HG03280 (cell line): Measurements from ENCODE around the gene ATP1B3.
"Not testable (repeated sequence)": the region's sequence is repeated elsewhere in the genome, so short reads cannot be mapped to it uniquely, and the experiment has no call there.

Experiments
- ATAC-seq: cut with Tn5 transposase; IDR thresholded peaks from one replicate; pipeline ENCODE4 v1.9.1; 2021; ENCODE audit warnings: mild to moderate bottlenecking, moderate library complexity; ENCODE audit not compliant: unreplicated experiment

ATP1B3 gene

DNA sequence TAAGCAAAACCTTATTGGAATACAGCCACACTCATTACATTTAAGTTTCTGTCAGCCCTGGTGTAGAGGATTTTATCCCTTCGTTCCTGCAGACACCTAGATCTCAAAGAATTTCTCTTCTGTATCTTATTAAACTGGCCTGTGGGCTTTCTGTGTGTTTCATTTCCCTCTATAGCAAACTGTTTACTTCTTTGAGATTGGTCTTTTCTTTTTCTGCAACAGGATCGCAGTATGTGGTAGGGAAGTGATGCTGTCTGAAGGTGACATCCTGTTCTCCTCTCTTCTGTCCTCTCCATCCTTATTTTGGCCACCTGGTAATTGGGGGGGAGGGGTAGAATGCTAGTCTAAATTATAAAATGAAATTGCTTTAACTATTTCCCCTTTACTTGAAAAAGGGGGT lies 25.5 kb downstream of the ATP1B3 start:
- no peak for ATAC-seq

DNA sequence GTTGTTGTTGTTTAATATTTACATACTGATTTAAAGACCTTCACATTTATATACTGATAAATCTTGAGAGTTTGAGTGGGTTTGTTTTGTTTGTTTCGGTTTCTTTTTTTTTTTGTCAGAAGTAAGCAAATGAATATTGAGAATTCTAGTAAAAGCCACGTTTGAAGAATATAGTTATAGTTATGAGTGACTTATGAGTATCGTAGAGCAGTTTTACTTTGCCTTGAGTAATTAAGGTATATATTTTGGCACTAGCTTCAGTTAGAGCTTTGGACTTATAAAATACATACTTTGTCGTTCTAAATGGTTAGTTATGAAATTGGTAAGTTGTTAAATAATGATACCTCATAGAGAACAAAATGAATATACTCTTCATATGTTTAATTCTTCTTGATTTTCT lies 27.8 kb downstream of the ATP1B3 start:
- no peak for ATAC-seq

DNA sequence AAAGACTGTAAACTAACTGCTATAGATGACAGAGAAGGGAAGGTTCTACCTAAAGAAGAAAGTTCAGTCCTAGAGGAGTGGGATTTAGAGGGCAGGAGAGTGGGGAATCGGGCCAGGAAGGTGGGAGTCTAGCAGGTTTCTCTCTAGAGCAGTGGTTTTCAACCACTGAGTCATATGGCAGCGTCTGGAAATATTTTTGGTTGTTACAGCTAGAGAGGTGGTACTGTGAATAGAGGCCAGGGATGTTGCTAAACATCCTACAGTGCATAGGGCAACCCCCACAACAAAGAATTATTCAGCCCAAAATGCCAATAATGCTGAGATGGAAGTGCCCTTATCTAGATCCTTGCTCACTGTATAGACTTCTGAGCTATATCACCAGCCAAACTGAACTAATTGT lies 28.7 kb downstream of the ATP1B3 start:
- no peak for ATAC-seq

DNA sequence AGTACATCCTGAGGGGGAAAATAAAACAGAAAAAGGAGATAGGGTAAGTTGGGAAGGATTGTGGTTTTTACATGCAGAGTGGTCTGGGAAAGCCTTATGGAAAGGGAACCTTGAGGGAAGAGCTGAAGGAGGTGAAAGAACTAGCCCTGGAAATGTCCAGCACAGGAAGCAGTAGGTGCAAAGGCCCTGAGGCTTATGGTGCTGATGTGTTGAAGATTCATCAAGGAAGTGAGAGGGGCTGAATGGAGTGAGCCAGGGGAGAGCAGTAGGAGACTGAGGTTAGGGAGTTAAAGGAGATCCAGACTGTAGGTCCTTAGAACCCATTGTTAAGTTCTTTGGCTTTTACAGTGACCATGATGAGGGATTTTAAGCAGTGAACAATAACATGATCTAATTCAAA lies 33.0 kb downstream of the ATP1B3 start:
- no peak for ATAC-seq

DNA sequence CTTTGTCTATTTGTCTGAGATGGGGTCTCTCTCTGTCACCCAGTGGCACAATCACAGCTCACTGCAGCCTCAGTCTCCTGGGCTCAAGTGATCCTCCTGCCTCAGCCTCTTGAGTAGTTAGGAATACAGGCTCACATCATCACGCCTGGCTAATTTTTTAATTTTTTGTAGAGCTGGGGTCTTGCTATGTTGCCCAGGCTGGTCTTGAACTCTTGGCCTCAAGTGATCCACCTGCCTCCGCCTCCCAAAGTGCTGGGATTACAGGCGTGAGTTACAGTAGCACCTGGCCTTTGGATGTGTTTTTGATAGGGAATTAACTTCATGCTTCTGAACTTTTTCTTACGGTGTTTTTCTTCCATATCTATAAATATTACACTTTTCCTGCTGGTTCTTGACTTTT lies 33.5 kb downstream of the ATP1B3 start:
- not testable (repeated sequence) for ATAC-seq

DNA sequence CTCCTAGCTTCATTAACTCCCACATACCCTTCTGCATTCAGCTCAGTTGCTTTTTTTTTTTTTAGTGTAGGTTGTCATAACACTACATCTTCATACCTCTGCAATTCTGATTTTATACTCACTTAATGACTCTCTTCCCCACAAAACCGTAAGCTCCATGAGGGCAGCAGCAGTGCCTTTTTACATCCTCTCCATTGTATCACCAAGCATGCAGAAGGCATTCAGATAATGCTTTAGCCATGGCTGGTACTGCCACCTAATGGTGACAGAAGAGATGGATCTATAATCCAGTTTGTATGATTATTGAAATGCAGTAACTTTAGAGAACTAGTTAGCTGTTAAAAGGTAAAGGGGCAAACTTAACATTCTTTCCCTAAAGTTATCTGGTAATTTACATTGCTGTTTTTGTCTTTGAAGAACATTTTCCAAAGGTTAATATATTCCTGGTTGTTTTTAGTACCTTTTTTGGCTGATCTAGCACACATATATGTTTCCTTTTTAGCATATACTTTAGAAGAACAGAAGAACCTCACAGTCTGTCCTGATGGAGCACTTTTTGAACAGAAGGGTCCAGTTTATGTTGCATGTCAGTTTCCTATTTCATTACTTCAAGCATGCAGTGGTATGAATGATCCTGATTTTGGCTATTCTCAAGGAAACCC lies 36.8 kb downstream of the ATP1B3 start:
- ATAC-seq: peak; percentile 64

DNA sequence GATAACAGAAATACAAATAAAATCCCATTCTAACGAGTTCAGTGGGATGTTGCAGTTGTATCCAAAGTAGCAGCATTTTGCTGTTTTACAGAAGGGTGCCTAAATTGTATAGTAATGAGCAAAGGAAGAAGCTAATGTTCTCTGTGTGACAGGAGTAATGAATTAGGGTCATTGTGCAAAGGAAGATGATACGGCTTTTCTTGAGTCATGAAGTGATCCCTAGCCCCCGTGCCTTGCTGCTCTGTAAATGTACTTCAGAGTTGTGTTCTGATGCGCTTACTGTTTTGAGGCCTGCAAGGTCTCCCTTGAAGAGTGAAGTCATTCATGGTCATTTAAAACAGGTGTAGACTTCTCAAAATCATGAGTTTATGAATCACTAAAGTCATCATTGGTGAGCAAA lies 37.9 kb downstream of the ATP1B3 start:
- ATAC-seq: no peak

DNA sequence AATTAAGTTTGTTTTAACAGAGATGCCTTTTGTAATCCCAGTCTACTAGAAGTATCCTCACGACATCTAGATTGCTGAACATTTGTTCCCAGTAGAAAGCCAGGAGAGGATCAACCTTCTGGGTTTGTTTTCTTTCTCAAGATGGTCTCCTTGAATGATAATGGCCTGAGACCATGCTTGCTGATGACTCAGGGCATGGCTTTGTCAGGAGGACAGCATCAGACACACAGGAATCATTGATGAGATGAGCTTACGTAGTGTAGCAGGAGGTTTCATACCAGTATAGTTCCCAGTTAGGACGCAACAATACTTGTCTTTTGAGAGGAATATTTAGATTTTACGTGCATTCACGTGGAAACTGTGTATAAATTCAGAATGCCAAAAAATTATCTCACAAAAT lies 38.6 kb downstream of the ATP1B3 start:
- ATAC-seq: no peak

DNA sequence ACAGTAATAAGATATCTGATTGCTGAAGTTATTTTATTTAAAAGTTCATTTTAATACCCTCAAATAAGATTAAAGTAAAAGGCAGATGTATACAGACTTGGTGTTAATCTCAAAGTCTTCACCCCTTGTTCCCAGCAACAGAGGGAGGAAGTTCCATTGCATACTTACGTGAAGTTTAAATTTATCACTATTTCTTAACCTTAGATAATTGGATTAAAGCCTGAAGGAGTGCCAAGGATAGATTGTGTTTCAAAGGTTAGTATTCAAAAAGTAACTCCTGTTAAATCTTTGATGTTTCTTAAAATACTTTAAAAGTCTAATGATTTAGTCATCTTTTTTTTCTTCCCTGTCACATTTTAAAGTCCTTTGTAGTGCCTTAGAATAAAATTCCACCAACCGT lies 39.3 kb downstream of the ATP1B3 start:
- no peak for ATAC-seq

DNA sequence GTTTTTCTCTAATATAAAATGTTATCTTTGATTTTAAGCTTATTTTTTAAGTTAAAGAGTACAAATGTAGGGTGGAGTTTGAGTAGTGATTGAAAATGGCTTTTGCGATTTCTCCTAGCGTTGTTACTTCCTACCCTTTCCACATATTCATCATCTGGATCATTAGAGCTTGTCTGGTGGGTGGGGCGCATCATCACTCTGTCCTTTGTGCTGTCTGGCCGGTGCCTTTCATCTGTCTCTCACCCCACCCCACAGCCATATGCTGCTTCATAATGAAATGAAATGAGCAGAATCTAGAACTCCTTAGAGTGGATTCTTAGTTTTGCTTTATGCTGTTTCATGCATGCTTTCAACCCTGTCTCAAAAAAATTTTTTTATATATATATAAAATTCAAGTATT lies 44.3 kb downstream of the ATP1B3 start:
- ATAC-seq: no peak

DNA sequence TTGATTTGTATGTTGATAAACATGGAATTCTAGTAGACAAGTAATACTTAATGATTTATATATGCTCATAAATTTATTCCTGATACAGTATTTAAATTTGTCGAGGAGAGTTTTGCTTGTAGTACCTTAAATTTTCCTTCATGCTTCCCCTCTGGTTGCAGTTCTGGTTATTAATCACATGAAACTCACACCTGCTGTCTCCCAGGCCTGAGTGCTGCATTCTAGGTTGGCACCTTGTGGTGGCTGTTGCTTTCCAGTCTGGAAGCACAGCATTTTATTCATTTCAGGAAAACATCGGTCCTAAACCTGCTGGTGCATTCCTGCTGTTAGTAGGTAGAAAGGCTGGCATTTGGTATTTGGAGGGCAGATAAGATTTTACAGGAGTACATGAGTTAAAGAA lies 44.9 kb downstream of the ATP1B3 start:
- ATAC-seq: no peak

DNA sequence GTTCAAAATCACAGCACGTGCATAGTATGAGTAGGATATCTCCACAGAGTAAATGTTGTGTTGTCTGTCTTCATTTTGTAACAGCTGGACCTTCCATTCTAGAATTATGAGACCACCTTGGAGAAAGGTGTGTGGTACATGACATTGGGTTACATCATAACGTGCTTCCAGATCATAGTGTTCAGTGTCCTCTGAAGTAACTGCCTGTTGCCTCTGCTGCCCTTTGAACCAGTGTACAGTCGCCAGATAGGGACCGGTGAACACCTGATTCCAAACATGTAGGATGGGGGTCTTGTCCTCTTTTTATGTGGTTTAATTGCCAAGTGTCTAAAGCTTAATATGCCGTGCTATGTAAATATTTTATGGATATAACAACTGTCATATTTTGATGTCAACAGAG lies 49.2 kb downstream of the ATP1B3 start:
- not testable (repeated sequence) for ATAC-seq

DNA sequence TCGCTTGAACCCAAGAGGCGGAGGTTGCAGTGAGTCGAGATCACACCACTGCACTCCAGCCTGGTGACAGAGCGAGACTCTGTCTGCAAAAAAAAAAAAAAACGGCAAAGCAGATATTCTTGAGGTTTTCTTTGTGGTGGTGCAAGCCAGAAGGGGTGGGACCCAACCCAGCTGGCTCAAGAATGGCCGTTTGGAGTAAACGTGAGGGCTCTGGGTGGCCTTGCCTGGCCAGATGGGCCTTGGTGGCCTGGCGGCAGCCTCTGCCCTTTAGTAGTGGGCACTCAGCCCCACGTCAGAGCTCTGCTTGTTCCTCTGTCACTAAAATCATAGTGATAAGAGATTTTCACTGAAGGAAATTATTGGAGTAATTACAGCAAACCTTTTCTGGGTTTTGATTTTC lies 50.5 kb downstream of the ATP1B3 start:
- ATAC-seq: no peak

DNA sequence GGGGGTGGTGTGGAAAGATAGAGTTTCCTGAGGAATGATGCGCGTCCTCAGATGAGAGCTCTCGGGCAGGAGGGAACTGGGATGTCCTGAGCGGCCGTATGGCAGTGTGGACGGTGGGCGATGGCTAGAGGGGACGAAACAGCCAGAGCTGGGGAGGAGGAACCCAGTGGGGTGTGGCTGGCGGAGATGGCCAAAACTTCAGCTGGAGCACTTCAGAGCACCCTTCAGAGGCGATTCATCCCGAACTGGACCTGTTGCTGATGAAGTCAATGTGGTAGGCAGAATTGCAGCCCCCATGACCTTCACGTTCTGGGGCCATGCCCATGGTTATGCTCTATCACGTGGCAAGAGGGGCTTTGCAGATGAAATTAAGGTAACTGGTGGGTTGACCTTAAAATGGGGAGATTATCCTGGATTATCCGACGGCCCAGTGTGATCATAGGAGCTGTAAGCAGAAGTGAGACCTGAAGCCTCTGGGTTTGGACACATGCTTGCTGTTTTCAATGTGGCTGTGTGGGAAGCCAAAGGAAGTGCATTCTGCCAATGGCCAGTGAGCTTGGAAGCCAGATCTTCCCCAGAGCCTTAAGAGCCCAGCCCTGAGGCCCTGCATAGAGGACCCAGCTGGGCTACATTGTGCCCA lies 52.3 kb downstream of the ATP1B3 start:
- ATAC-seq: no peak

DNA sequence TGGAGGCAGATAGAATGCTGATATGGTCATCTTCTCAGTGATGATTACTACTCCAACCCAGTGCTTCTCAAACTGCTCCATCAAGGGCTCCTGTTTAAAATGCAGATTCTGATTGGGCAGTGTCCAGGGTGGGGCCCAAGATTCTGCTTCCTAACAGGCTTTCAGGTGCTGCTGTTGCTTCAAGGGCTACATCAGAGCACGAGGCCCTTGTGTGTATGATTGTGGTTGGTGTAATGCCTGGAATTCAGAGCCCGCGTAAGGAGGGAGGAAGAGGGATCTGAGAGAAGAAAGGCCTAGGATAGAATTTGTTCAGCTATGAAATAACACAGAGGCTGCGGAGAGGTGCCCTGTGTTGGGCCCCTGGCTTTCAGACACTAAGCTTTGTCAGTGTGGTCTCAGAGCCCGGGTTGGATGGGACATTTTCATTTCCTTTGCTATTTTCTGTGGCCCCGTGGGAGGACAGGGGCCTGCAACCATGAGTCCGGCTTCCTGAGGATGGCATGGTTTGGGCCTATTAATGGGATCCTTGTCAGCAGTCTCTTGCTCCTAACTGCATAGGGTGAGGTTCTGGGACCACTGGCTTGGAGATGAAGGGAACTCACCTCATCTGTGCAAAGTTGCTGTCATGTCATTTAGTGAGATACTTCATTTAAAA lies 53.0 kb downstream of the ATP1B3 start:
- no peak for ATAC-seq

DNA sequence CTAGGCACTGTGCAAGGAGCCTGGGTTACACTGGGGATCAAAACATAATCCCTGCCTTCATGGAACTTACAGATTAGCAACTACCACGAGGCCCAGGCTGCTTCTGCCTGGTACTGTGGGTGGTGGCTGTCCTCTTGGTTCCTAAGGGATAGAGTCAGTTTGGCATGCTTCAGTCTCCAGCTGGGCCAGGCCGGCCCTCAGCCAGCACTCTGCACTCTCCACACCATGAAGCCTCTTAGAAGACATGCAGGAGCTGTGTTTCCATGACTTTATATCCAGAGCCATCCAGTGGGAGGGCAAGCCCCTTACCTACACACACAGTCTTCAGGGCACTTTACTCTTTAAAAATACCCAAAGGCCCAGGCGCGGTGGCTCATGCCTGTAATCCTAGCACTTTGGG lies 54.4 kb downstream of the ATP1B3 start:
- ATAC-seq: no peak

DNA sequence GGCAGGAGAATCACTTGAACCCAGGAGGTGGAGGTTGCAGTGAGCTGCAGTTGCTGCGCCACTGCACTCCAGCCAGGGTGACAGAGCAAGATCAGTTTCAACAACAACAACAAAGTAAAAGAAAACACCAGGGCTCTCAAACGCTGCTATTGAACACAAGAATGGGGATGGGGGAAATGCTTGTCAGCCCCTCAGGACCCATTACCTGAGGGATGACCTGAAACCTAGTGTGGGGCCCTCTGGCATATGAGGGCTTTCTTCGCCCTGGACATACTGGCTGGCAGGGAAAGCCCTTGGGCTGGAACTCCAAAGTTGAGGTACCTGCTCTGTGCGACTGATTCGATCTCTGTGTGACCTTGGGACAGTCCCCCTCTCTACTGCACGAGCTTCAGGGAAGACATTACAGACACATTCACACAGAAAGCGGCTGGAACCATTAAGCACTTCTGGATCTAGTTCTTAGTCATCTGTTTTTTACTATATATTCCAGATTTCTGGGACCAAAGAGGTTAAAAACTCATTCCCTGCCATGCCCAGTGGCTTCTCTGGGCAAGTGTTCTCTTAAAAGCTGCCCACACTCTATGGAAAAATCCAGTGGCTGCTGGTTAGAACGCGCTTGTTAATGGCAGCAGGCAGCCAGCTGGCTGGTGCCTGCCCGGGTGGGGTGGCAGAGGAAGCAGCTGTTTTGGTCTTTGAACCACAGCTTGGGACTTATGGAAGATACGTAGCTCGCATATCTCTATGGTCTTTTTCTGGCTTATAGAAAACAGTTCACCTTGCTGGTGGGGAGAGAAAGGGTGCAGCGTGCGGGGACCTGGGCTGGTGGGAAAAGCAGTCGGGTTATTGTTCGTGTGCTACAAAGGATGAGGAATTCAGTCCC lies 57.2 kb downstream of the ATP1B3 start:
- ATAC-seq: no peak

DNA sequence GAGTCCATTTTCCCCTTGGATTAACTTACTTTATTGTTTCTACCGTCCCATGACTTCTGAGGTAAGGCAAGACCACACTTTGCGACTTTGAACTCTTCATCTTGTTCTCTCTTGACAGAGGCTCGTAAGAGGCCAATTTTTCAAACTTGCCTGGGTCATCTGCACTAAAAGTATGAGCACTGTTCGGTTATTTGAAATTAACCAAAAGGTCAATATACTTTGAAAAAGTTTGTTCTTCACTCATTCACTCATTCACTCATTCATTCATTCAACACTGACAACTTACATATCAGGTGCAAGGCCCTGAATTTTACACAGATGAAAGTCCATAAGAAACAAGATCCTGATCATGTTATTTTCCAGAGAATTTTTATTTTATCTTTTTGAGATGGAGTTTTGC lies 57.9 kb downstream of the ATP1B3 start:
- no peak for ATAC-seq

DNA sequence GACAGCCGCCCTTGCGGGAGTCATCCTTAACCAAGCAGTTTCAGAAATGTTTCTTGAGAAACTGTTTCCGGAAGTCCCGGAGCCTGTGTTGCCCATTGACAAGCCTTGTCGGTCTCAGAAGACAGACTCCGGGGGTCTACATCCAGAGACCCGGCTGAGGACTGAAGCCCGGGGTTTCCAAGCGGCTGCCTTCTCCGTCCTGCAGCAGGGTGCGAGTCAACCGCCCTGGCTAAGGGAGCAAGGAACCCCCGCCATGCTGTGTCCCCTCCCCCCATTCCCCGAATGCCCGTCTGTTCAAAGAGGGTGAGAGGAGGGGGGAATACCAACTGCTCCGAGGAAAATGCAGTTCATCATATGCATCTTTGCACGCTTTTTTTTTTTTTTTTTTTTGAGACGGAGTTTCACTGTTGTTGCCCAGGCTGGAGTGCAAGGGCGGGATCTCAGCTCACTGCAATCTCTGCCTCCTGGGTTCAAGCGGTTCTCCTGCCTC lies 61.6 kb downstream of the ATP1B3 start:
- ATAC-seq: no peak

DNA sequence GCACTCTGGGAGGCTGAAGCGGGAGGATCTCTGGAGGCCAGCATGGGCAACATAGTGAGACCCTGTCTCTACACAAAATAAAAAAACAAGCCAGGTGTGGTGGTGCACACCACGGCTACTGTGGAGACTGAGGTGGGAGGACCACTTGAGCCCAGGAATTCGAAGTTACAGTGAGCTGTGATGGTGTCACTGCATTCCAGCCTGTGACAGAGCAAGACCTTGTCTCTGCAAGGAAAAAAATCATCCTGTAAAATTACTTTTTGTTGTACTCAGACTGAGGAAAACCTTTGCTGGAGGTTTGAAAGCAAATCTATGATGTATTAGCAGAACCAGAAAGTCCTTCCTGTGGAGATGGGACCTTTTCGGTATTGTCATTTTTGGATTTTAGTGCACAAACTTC lies 63.3 kb downstream of the ATP1B3 start:
- ATAC-seq: no peak

DNA sequence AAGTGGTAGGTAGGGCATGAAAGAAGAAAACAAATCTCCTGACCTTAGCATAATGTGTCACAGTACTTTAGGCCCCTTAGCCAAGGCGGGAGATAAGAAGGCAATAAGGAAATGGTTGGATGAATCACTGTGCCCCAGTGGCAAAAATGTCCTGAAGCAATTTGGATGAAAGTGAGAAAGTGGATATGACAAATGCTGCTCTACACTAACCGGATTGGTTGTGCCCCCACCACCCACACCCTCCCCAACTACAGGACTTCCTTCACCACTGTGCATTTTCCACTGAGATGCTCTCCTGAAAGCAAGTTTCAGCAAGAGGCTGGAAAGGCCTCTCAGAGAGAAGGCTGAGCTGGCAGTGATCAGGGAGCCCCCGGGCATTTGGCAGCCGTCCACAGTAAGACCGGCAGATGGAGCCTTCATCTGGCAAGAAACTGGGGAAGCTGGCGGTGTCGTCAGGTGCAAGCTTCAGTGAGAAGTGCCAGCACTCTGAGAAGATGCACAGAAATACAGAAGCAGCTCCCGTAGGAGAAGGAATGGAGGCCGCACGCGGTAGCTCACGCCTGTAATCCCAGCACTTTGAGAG lies 63.8 kb downstream of the ATP1B3 start:
- ATAC-seq: no peak
